ENCODE results near the gene TMEM167A. TPM values are rescaled to one million over a fixed set of nuclear protein-coding genes. Genes with fewer than 3 reads are reported as not detected.

Gene TMEM167A
- total RNA-seq, 2 experiments from 2014 or later, result 70.4 to 78.6 TPM

DNA sequence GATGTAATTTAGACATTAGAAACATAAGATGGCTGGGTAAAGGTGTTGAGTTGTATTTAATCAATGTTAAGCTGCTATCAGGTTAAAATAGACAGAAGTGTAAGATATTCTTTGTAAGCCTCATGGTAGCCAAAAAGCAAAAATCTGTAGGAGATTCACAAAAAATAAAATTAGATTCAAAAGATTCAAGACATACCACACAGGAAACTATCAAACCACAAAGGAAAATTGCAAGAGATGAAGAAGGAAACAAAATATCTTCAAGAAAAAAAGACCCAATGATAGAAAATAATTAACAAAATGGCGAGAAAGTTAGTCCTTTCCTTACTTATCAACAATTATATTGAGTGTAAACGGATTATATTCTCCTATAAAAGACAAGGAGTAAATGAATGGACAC lies 15.4 kb upstream of the TMEM167A start:
- ChIA-PET POLR2A (no interaction called here), CTCF (no interaction called here)
- no peak for DNase-seq
- H3K4me3 Mint-ChIP-seq, result no peak overlapping the region
- ATAC-seq, result no peak
- H3K27me3 Mint-ChIP-seq, result no peaks in the 10 kb centered on the region
- TF ChIP-seq, protein P1, sequence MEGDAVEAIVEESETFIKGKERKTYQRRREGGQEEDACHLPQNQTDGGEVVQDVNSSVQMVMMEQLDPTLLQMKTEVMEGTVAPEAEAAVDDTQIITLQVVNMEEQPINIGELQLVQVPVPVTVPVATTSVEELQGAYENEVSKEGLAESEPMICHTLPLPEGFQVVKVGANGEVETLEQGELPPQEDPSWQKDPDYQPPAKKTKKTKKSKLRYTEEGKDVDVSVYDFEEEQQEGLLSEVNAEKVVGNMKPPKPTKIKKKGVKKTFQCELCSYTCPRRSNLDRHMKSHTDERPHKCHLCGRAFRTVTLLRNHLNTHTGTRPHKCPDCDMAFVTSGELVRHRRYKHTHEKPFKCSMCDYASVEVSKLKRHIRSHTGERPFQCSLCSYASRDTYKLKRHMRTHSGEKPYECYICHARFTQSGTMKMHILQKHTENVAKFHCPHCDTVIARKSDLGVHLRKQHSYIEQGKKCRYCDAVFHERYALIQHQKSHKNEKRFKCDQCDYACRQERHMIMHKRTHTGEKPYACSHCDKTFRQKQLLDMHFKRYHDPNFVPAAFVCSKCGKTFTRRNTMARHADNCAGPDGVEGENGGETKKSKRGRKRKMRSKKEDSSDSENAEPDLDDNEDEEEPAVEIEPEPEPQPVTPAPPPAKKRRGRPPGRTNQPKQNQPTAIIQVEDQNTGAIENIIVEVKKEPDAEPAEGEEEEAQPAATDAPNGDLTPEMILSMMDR (IDR thresholded peaks at IDR 0.05), result no peak
- peaks cover 23% of the 10 kb centered on the region for H3K9me3 Mint-ChIP-seq
- H3K27ac Mint-ChIP-seq, result peak overlapping the region; percentile 67
- H3K4me1 Mint-ChIP-seq (ENCODE audit: low read depth), result peaks cover 23% of the 10 kb centered on the region
- H3K36me3 Mint-ChIP-seq (ENCODE audit: low read depth), result peaks cover 24% of the 10 kb centered on the region
- intact Hi-C loops (cut with micrococcal nuclease), result no loop called here

DNA sequence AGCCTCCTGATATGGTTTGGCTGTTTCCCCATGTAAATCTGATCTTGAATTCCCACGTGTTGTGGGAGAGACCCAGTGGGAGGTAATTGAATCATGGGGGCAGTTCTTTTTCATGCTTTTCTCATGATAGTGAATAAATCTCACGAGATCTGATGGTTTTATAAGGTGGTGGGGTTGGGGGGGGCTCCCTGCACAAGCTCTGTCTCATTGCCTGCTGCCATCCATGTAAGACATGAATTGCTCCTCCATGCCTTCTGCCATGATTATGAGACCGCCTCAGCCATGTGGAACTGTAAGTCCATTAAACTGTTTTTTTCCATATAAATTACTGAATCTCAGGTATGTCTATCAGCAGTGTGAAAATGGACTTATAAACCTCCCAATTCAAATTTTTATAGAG lies 13.0 kb upstream of the TMEM167A start:
- Mint-ChIP-seq H3K4me1 (ENCODE audit: low read depth) (peaks cover 23% of the 10 kb centered on the region), H3K4me3 (no peak overlapping the region), H3K36me3 (ENCODE audit: low read depth) (peaks cover 22% of the 10 kb centered on the region), H3K27me3 (no peaks in the 10 kb centered on the region), H3K27ac (no peak overlapping the region), H3K9me3 (peaks cover 19% of the 10 kb centered on the region)
- DNase-seq, result no peak
- TF ChIP-seq, protein P1 (IDR thresholded peaks at IDR 0.05), result no peak
- POLR2A ChIA-PET, result no interaction called here
- ATAC-seq, result no peak
- CTCF ChIA-PET, result interaction anchor here (1.5 kb wide), 1 partner anchor 9 kb away, joined by 3 read pairs; no protein-coding TSS in a partner anchor
- intact Hi-C loops (cut with micrococcal nuclease), result no loop called here

DNA sequence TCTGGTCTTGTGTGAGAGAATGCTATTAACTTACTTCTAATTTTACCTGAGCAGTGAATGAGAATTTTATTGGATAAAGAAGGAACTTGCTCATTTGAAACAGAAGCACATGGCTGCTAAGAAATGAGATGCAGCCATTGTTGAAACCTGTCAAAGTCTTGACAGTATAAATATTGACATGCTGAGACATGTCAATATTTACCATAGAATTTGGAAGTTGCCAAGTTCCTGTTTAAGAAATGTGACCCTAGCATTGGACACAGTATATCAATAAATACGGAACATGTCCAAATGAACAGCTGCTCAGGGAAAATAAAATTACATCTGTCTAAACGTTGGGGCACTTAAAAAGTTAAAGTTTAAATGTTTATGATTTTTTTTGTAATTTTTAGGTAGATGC lies 7.9 kb upstream of the TMEM167A start:
- Mint-ChIP-seq H3K27ac (no peak overlapping the region), H3K4me3 (no peak overlapping the region), H3K4me1 (ENCODE audit: low read depth) (no peaks in the 10 kb centered on the region), H3K9me3 (no peaks in the 10 kb centered on the region), H3K27me3 (no peaks in the 10 kb centered on the region), H3K36me3 (ENCODE audit: low read depth) (peaks cover 1% of the 10 kb centered on the region)
- POLR2A ChIA-PET, result interaction anchor here (1.5 kb wide), 1 partner anchor 8 kb away, joined by 5 read pairs; the partner anchor contains the start of genes TMEM167A and XRCC4
- TF ChIP-seq, protein P1 (IDR thresholded peaks at IDR 0.05), result no peak
- CTCF ChIA-PET, result no interaction called here
- no peak for DNase-seq
- ATAC-seq, result no peak
- intact Hi-C loops (cut with micrococcal nuclease), result no loop called here

DNA sequence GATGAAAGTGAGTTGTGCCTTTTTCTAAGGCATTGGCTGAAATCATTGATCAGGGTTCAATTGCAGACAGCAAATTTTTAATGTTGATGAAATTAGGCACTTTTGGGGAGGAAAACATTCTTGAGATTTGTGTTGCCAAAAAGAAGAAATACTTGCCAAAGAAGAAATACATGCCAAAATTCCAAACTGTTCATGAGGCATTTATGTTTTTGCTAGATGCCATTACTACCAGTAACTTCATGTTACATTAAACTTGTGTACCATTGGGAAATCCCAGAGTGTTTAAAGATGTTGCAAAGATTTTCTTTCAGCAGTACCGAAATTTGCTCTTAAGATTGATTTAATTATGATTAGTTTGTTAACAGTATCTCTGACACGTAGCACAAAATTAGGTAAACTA lies 7.1 kb upstream of the TMEM167A start:
- Mint-ChIP-seq H3K4me3 (no peak overlapping the region), H3K4me1 (ENCODE audit: low read depth) (no peaks in the 10 kb centered on the region), H3K27me3 (no peaks in the 10 kb centered on the region), H3K9me3 (no peaks in the 10 kb centered on the region), H3K27ac (no peak overlapping the region), H3K36me3 (ENCODE audit: low read depth) (peaks cover 1% of the 10 kb centered on the region)
- intact Hi-C loops (cut with micrococcal nuclease), result no loop called here
- CTCF ChIA-PET, result no interaction called here
- DNase-seq (no peak), ATAC-seq (no peak)
- POLR2A ChIA-PET, result no interaction called here
- TF ChIP-seq, protein P1 (IDR thresholded peaks at IDR 0.05), result no peak

DNA sequence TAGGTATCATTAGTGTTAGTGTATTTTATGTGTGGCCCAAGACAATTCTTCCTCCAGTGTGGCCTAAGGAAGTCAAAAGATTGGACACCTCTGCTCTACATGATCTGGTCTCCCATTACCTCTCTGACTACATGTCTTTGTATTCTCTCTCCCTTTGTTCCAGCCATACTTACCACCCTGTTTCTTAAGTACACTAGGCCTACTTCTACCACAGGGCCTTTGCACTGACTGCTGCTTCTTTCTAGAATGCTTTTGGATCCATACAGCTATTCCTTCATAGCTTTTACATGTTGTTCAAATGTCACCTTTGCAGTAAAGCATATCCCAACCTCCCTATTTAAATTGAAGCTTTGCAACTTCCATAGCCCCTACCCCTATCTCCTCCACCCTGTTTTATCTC lies 5.6 kb upstream of the TMEM167A start:
- H3K36me3 Mint-ChIP-seq (ENCODE audit: low read depth), result peaks cover 1% of the 10 kb centered on the region
- ChIA-PET POLR2A (interaction anchor here (0.7 kb wide), 1 partner anchor 17 kb away, joined by 3 read pairs; no protein-coding TSS in a partner anchor), CTCF (no interaction called here)
- DNase-seq (no peak), ATAC-seq (no peak)
- H3K27ac Mint-ChIP-seq, result no peak overlapping the region
- H3K27me3 Mint-ChIP-seq, result no peaks in the 10 kb centered on the region
- peaks cover 7% of the 10 kb centered on the region for H3K4me1 Mint-ChIP-seq (ENCODE audit: low read depth)
- intact Hi-C loops (cut with micrococcal nuclease), result no loop called here
- H3K9me3 Mint-ChIP-seq, result no peaks in the 10 kb centered on the region
- no peak overlapping the region for H3K4me3 Mint-ChIP-seq
- TF ChIP-seq, protein P1 (IDR thresholded peaks at IDR 0.05), result no peak
